Spleen (tissue), 7 donors: ENCODE measurements around the gene NAT8L.

Experiments used
- CTCF ChIP-seq, 11 experiments: fragments of 200-600 bp in 7 of 11; fragments of 450-650 bp in 4 of 11; sonication (generic) in 4 of 11; IDR thresholded peaks in 8 of 11; conservative IDR thresholded peaks in 3 of 11; 1 replicate in 7 of 11; 2 replicates in 4 of 11; pipeline versions ENCODE4 v1.4.0 to v1.8.0; 2016 to 2021; ENCODE audit warnings: antibody characterized with exemption in 11 of 11, inconsistent platforms in 4 of 11, mild to moderate bottlenecking in 1 of 11
- POLR2A ChIP-seq, 3 donors: fragments of 450-650 bp; IDR thresholded peaks; one replicate each; pipeline ENCODE4 v1.5.1; 2017; ENCODE audit warnings: antibody characterized with exemption in 3 of 3, mild to moderate bottlenecking in 1 of 3
- donor health status: DM: no; HTN: no; CAD: no; lungs with moderate emphysema.
- donor health status: DM: no; HTN: no; CAD: no.
- donor health status: DM: no; HTN: no; CAD: no.

- no peak for TF ChIP-seq CTCF (IDR thresholded peaks at IDR 0.05 in 8 of 11, conservative IDR thresholded peaks at IDR 0.05 in 3 of 11)
- no peak for TF ChIP-seq POLR2A (IDR thresholded peaks at IDR 0.05)
These were observed 37.0 kb downstream of the NAT8L start for GRCh38 chr4:2096073-2096609.
